HepG2 (cell line): ENCODE measurements around the gene IFIT3. TPM values are rescaled to one million over a fixed set of nuclear protein-coding genes. Genes with fewer than 3 reads are reported as not detected.

Source experiments
- BCL6 ChIP-seq: IDR thresholded peaks from 2 replicates; pipeline ENCODE4 v1.6.1; 2016; ENCODE audit warnings: missing genetic modification reagents, missing compliant biosample characterization
- DR1 ChIP-seq: sonication (generic); formaldehyde crosslinking; IDR thresholded peaks from 2 replicates; pipeline ENCODE4 v1.8.0; 2021; ENCODE audit warnings: mild to moderate bottlenecking, missing genetic modification reagents, inconsistent platforms
- HOXA5 ChIP-seq: sonication (generic); formaldehyde crosslinking; IDR thresholded peaks from 2 replicates; pipeline ENCODE4 v1.4.0; 2020; ENCODE audit warnings: missing genetic modification reagents
- MEIS2 ChIP-seq: sonication (generic); formaldehyde crosslinking; IDR thresholded peaks from 2 replicates; pipeline ENCODE4 v1.9.0; 2021; ENCODE audit warnings: mild to moderate bottlenecking, missing genetic modification reagents
- MTF1 ChIP-seq: sonication (generic); formaldehyde crosslinking; IDR thresholded peaks from 2 replicates; pipeline ENCODE4 v1.5.0; 2020; ENCODE audit warnings: missing genetic modification reagents
- NFYC ChIP-seq: IDR thresholded peaks from 2 replicates; pipeline ENCODE4 v1.6.1; 2016; ENCODE audit warnings: missing genetic modification reagents, missing compliant biosample characterization
- SIN3A ChIP-seq: IDR thresholded peaks from 2 replicates; pipeline ENCODE4 v1.6.1; 2011; ENCODE audit warnings: low read depth, mild to moderate bottlenecking, control low read depth, low read length, borderline replicate concordance
- ZBTB3 ChIP-seq: sonication (generic); formaldehyde crosslinking; IDR thresholded peaks from 2 replicates; pipeline ENCODE4 v1.4.0; 2020; ENCODE audit warnings: low read depth, mild to moderate bottlenecking, moderate library complexity, missing genetic modification reagents, borderline replicate concordance
- ZFP37 ChIP-seq: sonication (generic); formaldehyde crosslinking; IDR thresholded peaks from 2 replicates; pipeline ENCODE4 v1.4.0; 2020; ENCODE audit warnings: missing genetic modification reagents, borderline replicate concordance
- ZNF264 ChIP-seq: sonication (generic); formaldehyde crosslinking; IDR thresholded peaks from 2 replicates; pipeline ENCODE4 v1.4.0; 2020; ENCODE audit warnings: missing genetic modification reagents
- ZNF292 ChIP-seq: sonication (generic); formaldehyde crosslinking; IDR thresholded peaks from 2 replicates; pipeline ENCODE4 v1.8.1; 2022; ENCODE audit warnings: mild to moderate bottlenecking, low read depth, missing genetic modification reagents, borderline replicate concordance
- ZNF3 ChIP-seq: IDR thresholded peaks from 2 replicates; pipeline ENCODE4 v1.7.0; 2017; ENCODE audit warnings: inconsistent platforms
- ZNF343 ChIP-seq: sonication (generic); formaldehyde crosslinking; IDR thresholded peaks from 2 replicates; pipeline ENCODE4 v1.4.0; 2020; ENCODE audit warnings: mild to moderate bottlenecking, missing genetic modification reagents
- ZNF567 ChIP-seq: sonication (generic); formaldehyde crosslinking; IDR thresholded peaks from 2 replicates; pipeline ENCODE4 v1.8.1; 2023; ENCODE audit warnings: mild to moderate bottlenecking, missing genetic modification reagents, borderline replicate concordance
- ZNF772 ChIP-seq: sonication (generic); formaldehyde crosslinking; IDR thresholded peaks from 2 replicates; pipeline ENCODE4 v1.5.0; 2020; ENCODE audit warnings: mild to moderate bottlenecking, missing genetic modification reagents
- ZNF816 ChIP-seq: sonication (generic); formaldehyde crosslinking; IDR thresholded peaks from 2 replicates; pipeline ENCODE4 v1.8.0; 2022; ENCODE audit warnings: missing genetic modification reagents, mild to moderate bottlenecking, borderline replicate concordance
- ZSCAN21 ChIP-seq: sonication (generic); formaldehyde crosslinking; IDR thresholded peaks from 2 replicates; pipeline ENCODE4 v1.8.0; 2022; ENCODE audit warnings: mild to moderate bottlenecking, missing genetic modification reagents, moderate library complexity, borderline replicate concordance
- ZSCAN25 ChIP-seq: sonication (generic); formaldehyde crosslinking; IDR thresholded peaks from 2 replicates; pipeline ENCODE4 v1.8.0; 2022; ENCODE audit warnings: mild to moderate bottlenecking, missing genetic modification reagents
- polyA plus RNA-seq, 8 experiments: library from polyadenylated mRNA; depleted of rRNA in 3 of 8; stranded (reverse) in 7 of 8; unstranded in 1 of 8; fragments of >200 nt; fragmentation: Illumina TruSeq in 4 of 8; extraction: Trizol in 4 of 8; gene quantifications; 2 replicates each; pipeline versions ENCODE4 v1.2.1 to v1.2.3, GENCODE V29; 2011 to 2016; ENCODE audit warnings: low read depth in 4 of 8, missing spikeins in 1 of 8, mixed read lengths in 1 of 8; ENCODE audit not compliant: insufficient read depth in 1 of 8
- total RNA-seq, 5 experiments: library from RNA; depleted of rRNA; stranded (reverse); fragments of >200 nt; fragmentation: Illumina TruSeq; extraction: Trizol; gene quantifications; 2 replicates each; pipeline ENCODE4 v1.2.3, GENCODE V29; 2016; ENCODE audit warnings: low read depth in 1 of 5
- TF ChIP-seq, protein P1 (sequence below): sonication (generic); formaldehyde crosslinking; IDR thresholded peaks from 2 replicates; pipeline ENCODE4 v1.8.0; 2022; ENCODE audit warnings: low read depth, missing genetic modification reagents
- TF ChIP-seq, protein P2 (sequence below): sonication (generic); formaldehyde crosslinking; IDR thresholded peaks from 2 replicates; pipeline ENCODE4 v1.4.0; 2020; ENCODE audit warnings: low read depth, missing genetic modification reagents
- TF ChIP-seq, protein P3 (sequence below): IDR thresholded peaks from 2 replicates; pipeline ENCODE4 v1.6.1; 2016; ENCODE audit warnings: missing compliant biosample characterization, missing genetic modification reagents, borderline replicate concordance
- TF ChIP-seq, protein P4 (sequence below): IDR thresholded peaks from 2 replicates; pipeline ENCODE4 v1.6.1; 2016; ENCODE audit warnings: missing genetic modification reagents, missing compliant biosample characterization
- TF ChIP-seq, protein P5 (sequence below): IDR thresholded peaks from 2 replicates; pipeline ENCODE4 v1.6.1; 2018; ENCODE audit warnings: missing genetic modification reagents, mild to moderate bottlenecking, missing compliant biosample characterization

IFIT3 gene
- total and polyA plus RNA-seq, 2 of the 13 experiments (the other 11 are each of a cell fraction or from before 2014, with no cell fraction given), result 0.48 to 3.1 TPM

DNA sequence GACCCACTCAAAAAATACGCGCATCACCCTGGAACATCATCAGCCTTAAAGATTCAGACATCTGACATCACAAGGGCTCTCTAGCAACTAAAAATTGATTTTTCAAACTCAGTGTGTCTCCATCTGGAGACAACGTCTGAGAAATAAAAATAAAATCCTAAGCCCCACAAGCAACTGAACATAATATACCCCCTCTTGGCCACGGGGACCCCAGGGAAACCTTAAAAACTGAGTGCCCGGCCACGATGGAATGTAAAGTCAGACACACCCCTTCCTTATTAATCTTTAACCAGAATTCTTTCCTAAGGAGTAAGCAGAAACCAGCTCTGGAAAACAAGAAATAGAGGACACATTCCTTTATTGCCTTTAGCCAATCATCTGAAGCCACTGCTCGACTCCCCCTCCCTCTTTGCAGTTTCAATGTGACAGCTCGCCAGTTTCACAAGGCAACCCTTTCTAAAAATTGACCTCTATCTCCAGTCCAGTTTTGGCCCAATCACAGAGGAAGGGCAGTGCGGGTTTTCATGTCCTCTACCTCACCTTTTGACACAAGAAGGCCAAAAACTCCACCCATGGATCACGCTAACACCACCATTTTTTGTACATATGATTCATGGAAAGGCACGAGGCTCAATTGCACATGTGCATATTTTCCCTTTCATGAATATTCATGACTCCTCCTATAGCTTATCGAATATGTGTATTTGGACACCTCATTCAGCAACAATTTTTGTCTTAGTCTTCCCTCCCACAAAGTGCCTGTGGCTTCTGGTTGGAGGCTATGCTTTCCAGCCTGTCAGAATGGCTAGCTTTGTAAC, 24.2 kb downstream of the IFIT3 start (continued):
- TF ChIP-seq ZNF343 (CRISPR knock-in tag) (no peak), ZSCAN25 (no peak), MEIS2 (CRISPR knock-in tag) (no peak), ZFP37 (CRISPR knock-in tag) (no peak), SIN3A (0 out of 2 replicates have a peak, but pooled peaks have one; percentile 46), DR1 (no peak), ZBTB3 (no peak), ZNF3 (CRISPR knock-in tag) (no peak), ZNF292 (CRISPR knock-in tag) (peak; percentile 29; the same call in 1 of the 2 replicates), ZNF816 (CRISPR knock-in tag) (no peak), ZNF772 (CRISPR knock-in tag) (no peak), ZNF264 (no peak), BCL6 (CRISPR knock-in tag) (peak; percentile 18; the same call in 1 of the 2 replicates), ZSCAN21 (CRISPR knock-in tag) (no peak), ZNF567 (CRISPR knock-in tag) (no peak), MTF1 (no peak), NFYC (peak; percentile 62), HOXA5 (CRISPR knock-in tag) (no peak)
- TF ChIP-seq, protein P1, sequence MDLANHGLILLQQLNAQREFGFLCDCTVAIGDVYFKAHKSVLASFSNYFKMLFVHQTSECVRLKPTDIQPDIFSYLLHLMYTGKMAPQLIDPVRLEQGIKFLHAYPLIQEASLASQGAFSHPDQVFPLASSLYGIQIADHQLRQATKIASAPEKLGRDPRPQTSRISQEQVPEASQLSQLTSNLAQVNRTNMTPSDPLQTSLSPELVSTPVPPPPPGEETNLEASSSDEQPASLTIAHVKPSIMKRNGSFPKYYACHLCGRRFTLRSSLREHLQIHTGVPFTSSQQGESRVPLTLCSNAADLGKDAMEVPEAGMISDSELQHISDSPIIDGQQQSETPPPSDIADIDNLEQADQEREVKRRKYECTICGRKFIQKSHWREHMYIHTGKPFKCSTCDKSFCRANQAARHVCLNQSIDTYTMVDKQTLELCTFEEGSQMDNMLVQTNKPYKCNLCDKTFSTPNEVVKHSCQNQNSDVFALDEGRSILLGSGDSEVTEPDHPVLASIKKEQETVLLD (CRISPR knock-in tag), result no peak
- TF ChIP-seq, protein P2, sequence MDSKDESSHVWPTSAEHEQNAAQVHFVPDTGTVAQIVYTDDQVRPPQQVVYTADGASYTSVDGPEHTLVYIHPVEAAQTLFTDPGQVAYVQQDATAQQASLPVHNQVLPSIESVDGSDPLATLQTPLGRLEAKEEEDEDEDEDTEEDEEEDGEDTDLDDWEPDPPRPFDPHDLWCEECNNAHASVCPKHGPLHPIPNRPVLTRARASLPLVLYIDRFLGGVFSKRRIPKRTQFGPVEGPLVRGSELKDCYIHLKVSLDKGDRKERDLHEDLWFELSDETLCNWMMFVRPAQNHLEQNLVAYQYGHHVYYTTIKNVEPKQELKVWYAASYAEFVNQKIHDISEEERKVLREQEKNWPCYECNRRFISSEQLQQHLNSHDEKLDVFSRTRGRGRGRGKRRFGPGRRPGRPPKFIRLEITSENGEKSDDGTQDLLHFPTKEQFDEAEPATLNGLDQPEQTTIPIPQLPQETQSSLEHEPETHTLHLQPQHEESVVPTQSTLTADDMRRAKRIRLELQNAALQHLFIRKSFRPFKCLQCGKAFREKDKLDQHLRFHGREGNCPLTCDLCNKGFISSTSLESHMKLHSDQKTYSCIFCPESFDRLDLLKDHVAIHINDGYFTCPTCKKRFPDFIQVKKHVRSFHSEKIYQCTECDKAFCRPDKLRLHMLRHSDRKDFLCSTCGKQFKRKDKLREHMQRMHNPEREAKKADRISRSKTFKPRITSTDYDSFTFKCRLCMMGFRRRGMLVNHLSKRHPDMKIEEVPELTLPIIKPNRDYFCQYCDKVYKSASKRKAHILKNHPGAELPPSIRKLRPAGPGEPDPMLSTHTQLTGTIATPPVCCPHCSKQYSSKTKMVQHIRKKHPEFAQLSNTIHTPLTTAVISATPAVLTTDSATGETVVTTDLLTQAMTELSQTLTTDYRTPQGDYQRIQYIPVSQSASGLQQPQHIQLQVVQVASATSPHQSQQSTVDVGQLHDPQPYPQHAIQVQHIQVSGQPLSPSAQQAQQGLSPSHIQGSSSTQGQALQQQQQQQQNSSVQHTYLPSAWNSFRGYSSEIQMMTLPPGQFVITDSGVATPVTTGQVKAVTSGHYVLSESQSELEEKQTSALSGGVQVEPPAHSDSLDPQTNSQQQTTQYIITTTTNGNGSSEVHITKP, result no peak
- TF ChIP-seq, protein P3, sequence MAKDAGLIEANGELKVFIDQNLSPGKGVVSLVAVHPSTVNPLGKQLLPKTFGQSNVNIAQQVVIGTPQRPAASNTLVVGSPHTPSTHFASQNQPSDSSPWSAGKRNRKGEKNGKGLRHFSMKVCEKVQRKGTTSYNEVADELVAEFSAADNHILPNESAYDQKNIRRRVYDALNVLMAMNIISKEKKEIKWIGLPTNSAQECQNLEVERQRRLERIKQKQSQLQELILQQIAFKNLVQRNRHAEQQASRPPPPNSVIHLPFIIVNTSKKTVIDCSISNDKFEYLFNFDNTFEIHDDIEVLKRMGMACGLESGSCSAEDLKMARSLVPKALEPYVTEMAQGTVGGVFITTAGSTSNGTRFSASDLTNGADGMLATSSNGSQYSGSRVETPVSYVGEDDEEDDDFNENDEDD (CRISPR knock-in tag), result no peak
- TF ChIP-seq, protein P4, sequence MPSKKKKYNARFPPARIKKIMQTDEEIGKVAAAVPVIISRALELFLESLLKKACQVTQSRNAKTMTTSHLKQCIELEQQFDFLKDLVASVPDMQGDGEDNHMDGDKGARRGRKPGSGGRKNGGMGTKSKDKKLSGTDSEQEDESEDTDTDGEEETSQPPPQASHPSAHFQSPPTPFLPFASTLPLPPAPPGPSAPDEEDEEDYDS (CRISPR knock-in tag), result no peak
- TF ChIP-seq, protein P5, sequence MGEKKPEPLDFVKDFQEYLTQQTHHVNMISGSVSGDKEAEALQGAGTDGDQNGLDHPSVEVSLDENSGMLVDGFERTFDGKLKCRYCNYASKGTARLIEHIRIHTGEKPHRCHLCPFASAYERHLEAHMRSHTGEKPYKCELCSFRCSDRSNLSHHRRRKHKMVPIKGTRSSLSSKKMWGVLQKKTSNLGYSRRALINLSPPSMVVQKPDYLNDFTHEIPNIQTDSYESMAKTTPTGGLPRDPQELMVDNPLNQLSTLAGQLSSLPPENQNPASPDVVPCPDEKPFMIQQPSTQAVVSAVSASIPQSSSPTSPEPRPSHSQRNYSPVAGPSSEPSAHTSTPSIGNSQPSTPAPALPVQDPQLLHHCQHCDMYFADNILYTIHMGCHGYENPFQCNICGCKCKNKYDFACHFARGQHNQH (CRISPR knock-in tag), result no peak
